Stomach (tissue), 9 donors: ENCODE measurements around the gene LDLR. TPM values are rescaled to one million over a fixed set of nuclear protein-coding genes. Genes with fewer than 3 reads are reported as not detected.
A peak's percentile ranks its signal among the peaks of the same experiment; 100 is the strongest.
"Not testable (repeated sequence)": the region's sequence is repeated elsewhere in the genome, so short reads cannot be mapped to it uniquely, and the experiment has no call there.

Experiments
- DNase-seq, 2 donors: peaks; one replicate each; pipeline versions ENCODE4 v3.0.0 to v3.0.0-alpha.2; 2013 to 2019
- H3K27ac ChIP-seq, 5 donors: fragments of 200-600 bp in 4 of 5; sonication (generic) in 4 of 5; one replicate each; pipeline ENCODE4 v1.5.1; 2013 to 2019; ENCODE audit warnings: mild to moderate bottlenecking in 1 of 5, moderate library complexity in 1 of 5
- H3K27me3 ChIP-seq, 3 donors: fragments of 200-600 bp; sonication (generic); one replicate each; pipeline ENCODE4 v1.5.1; 2017 to 2019; ENCODE audit warnings: mixed run types in 1 of 3
- H3K36me3 ChIP-seq, 4 donors: fragments of 200-600 bp; sonication (generic); 1 replicate in 3 of 4; 2 replicates in 1 of 4; pipeline ENCODE4 v1.5.1; 2016 to 2019
- H3K4me1 ChIP-seq, 4 donors: fragments of 200-600 bp; sonication (generic); one replicate each; pipeline ENCODE4 v1.5.1; 2016 to 2019
- H3K4me3 ChIP-seq, 4 donors: fragments of 200-600 bp; sonication (generic) in 3 of 4; one replicate each; pipeline ENCODE4 v1.5.1; 2016 to 2019; ENCODE audit warnings: mild to moderate bottlenecking in 1 of 4
- H3K9me3 ChIP-seq, 4 donors: fragments of 200-600 bp; sonication (generic); one replicate each; pipeline ENCODE4 v1.5.1; 2016 to 2019
- CTCF ChIP-seq, 7 experiments: fragments of 450-650 bp in 4 of 7; fragments of 200-600 bp in 3 of 7; sonication (generic) in 3 of 7; IDR thresholded peaks; one replicate each; pipeline ENCODE4 v1.5.1; 2016 to 2019; ENCODE audit warnings: antibody characterized with exemption in 7 of 7, control low read depth in 2 of 7, mild to moderate bottlenecking in 1 of 7
- EP300 ChIP-seq: sonication (generic); formaldehyde crosslinking; IDR thresholded peaks from one replicate; pipeline ENCODE4 v1.6.1; 2017; ENCODE audit warnings: antibody characterized with exemption
- POLR2A ChIP-seq, 4 donors: fragments of 450-650 bp; IDR thresholded peaks; one replicate each; pipeline ENCODE4 v1.6.1; 2016; ENCODE audit warnings: antibody characterized with exemption in 4 of 4, control low read depth in 2 of 4, mild to moderate bottlenecking in 1 of 4, moderate library complexity in 1 of 4
- POLR2AphosphoS5 ChIP-seq, 3 donors: sonication (generic); formaldehyde crosslinking; IDR thresholded peaks; one replicate each; pipeline ENCODE4 v1.6.1; 2016; ENCODE audit warnings: antibody characterized with exemption in 3 of 3
- WGBS, 5 donors: extraction: QIAGEN DNeasy Blood & Tissue Kit in 3 of 5; methylation state at CpG; one replicate each; pipeline versions ENCODE4 v1.1.5 to v1.1.7; 2013 to 2018; 5-methylcytosine and 5-hydroxymethylcytosine counted together
- intact Hi-C: fragments of 100-400 bp; cut with DNase I; formaldehyde crosslinking; loops from one replicate; pipeline ENCODE4 v1.15.1; 2023; ENCODE audit warnings: low total_unique reads
- polyA plus RNA-seq, 3 donors: library from polyadenylated mRNA; stranded (reverse); fragments of 200-250 nt; gene quantifications; one replicate each; pipeline ENCODE4 v1.2.3, GENCODE V29; 2013
- total RNA-seq, 5 donors: library from RNA; depleted of rRNA; stranded (reverse); fragments of >200 nt; gene quantifications; one replicate each; pipeline versions ENCODE4 v1.1.0 to v1.2.3, GENCODE V29; 2014 to 2016
- donor health status: healthy with polysubstance abuse.
- donor health status: Bipolar disorder and iron deficiency.
- donor health status: healthy.

The LDLR gene
- total and polyA plus RNA-seq, 8 donors, result 23.2 to 626 (median 87.2) TPM

- peak overlapping the region; percentile 85 to 100 (median 98) for H3K27ac ChIP-seq
- H3K9me3 ChIP-seq, result no peaks in the 10 kb centered on the region
- DNase-seq, result no peak
- no peaks in the 10 kb centered on the region for H3K27me3 ChIP-seq
- intact Hi-C loops, result no loop called here
- no peak overlapping the region for H3K4me3 ChIP-seq
- no peak for TF ChIP-seq EP300
- TF ChIP-seq POLR2A (IDR thresholded peaks at IDR 0.05), result no peak
- no peak for TF ChIP-seq CTCF (IDR thresholded peaks at IDR 0.05)
- TF ChIP-seq POLR2AphosphoS5 (IDR thresholded peaks at IDR 0.05), result no peak
- H3K4me1 ChIP-seq, result peaks cover 48 to 80% (median 61%) of the 10 kb centered on the region in 4 donors
- no peaks in the 10 kb centered on the region for H3K36me3 ChIP-seq
- WGBS, 5 donors, result 51 to 72% (median 61%) methylated on average over 4 of the region's 4 CpGs
Measured at GRCh38 chr19:11087870-11088505, 1.3 kb upstream of the LDLR start.

- Histone ChIP-seq H3K4me1 (peaks cover 55 to 85% (median 65%) of the 10 kb centered on the region in 4 donors), H3K4me3 (peak overlapping the region; percentile 62 to 67 (median 64)), H3K27me3 (no peaks in the 10 kb centered on the region), H3K36me3 (peaks cover 0 to 3% (median 0%) of the 10 kb centered on the region in 4 donors), H3K27ac (peak overlapping the region; percentile 90 to 100 (median 98)), H3K9me3 (no peaks in the 10 kb centered on the region)
- no peak for TF ChIP-seq POLR2AphosphoS5 (IDR thresholded peaks at IDR 0.05)
- no peak for TF ChIP-seq POLR2A (IDR thresholded peaks at IDR 0.05)
- TF ChIP-seq CTCF (IDR thresholded peaks at IDR 0.05), result no peak
- no peak for TF ChIP-seq EP300
- intact Hi-C loops, result no loop called here
- DNase-seq, result peak in 1 of 2 donors; percentile 73
- WGBS, 5 donors, result 10 to 18% (median 11%) methylated on average over 11 of the region's 11 CpGs
Measured at GRCh38 chr19:11088506-11089253, 583 bp upstream of the LDLR start.

GRCh38 chr19:11090014-11090263 lies 676 bp downstream of the LDLR start:
- H3K4me1 ChIP-seq, result peaks cover 57 to 84% (median 68%) of the 10 kb centered on the region in 4 donors
- peak overlapping the region; percentile 90 to 100 (median 98) for H3K27ac ChIP-seq
- TF ChIP-seq POLR2A (IDR thresholded peaks at IDR 0.05), result peak in 1 of 4 donors; percentile 48
- H3K9me3 ChIP-seq, intact Hi-C loops, H3K27me3 ChIP-seq, DNase-seq: not testable (repeated sequence)
- peaks cover 0 to 12% (median 5%) of the 10 kb centered on the region in 4 donors for H3K36me3 ChIP-seq
- peak overlapping the region; percentile 62 to 67 (median 64) for H3K4me3 ChIP-seq
- WGBS, 5 donors, result 0 to 1% (median 1%) methylated on average over 11 to 15 of the region's 15 CpGs

GRCh38 chr19:11090264-11090996 lies 1.2 kb downstream of the LDLR start:
- intact Hi-C loops, result no loop called here
- peak; percentile 99 for DNase-seq

More at GRCh38 chr19:11090264-11090996, 1.2 kb downstream of the LDLR start:
- Histone ChIP-seq H3K4me3 (peak overlapping the region; percentile 62 to 67 (median 64)), H3K9me3 (no peaks in the 10 kb centered on the region), H3K36me3 (peaks cover 0 to 12% (median 5%) of the 10 kb centered on the region in 4 donors), H3K4me1 (peaks cover 59 to 84% (median 68%) of the 10 kb centered on the region in 4 donors), H3K27me3 (no peaks in the 10 kb centered on the region), H3K27ac (peak overlapping the region; percentile 90 to 100 (median 98))
- TF ChIP-seq EP300, result no peak
- TF ChIP-seq POLR2AphosphoS5 (IDR thresholded peaks at IDR 0.05), result peak; percentile 88 to 99 (median 98)
- peak in 2 of 4 donors; percentile 88 to 91 for TF ChIP-seq POLR2A (IDR thresholded peaks at IDR 0.05)
- WGBS, 5 donors, result 0 to 1% (median 0%) methylated on average over 32 to 64 of the region's 64 CpGs
